NCI-H2227 (cell line): ENCODE measurements around the gene CFAP61.
A peak's percentile ranks its signal among the peaks of the same experiment; 100 is the strongest.

Experiments used
- DNase-seq: peaks from one replicate; lab custom pipeline; 2025; ENCODE audit not compliant: unreplicated experiment; lab: John Stamatoyannopoulos, UW

The CFAP61 gene

GRCh38 chr20:20036756-20037155 is 15.6 kb upstream of the CFAP61 start:
- DNase-seq = no peak

- no peak for DNase-seq
Observed at GRCh38 chr20:20037960-20038359, 14.4 kb upstream of the CFAP61 start.

DNA sequence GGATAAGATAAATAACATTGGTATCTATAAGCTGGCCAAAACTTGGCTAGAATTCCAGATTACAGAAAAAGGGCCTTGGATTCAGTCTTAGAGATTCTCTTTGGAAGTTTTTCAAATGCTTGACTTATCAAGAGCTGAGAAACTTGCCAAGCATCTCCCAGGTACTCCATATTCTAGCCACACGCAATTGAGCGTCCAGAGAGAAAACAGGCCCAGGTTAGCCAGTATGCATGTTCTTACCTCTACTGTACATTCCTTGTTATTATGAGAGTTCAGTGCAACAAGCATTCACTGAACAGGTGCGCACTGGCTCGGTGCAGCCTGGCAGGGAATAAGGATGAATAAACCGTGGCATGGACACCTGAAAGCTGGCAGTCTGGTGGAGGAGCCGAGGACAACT is 13.7 kb upstream of the CFAP61 start:
- DNase-seq = no peak

DNA sequence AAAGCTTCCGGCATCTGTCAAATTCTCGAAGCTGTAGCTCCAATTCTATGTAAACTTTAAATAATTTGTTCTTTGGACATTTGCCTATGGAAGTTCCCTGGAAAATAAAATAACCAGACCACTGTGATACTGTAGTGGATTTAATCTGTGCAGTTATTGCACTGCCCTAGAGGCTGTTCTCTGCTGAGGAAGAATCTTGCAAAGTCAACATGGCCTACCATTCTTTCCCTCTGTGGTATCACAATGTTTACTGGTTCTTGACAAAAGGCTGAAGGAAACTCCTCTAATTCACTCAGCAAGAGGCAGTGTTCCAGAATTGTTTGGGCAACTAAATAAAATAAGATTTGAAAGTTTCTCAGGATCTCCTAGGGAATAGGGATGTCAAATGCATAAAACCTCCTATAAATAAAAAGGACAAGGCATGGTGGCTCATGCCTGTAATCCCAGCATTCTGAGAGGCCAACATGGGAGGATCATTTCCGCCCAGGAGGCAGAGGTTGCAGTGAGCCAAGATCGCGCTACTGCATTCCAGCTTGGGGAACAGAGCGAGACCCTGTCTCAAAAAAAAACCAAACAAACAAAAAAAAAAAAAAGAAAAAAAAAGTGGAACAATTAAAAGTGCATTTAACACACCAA is 12.5 kb upstream of the CFAP61 start:
- DNase-seq = no peak

- DNase-seq = no peak
Observed at GRCh38 chr20:20051767-20052073, 612 bp upstream of the CFAP61 start.

DNA sequence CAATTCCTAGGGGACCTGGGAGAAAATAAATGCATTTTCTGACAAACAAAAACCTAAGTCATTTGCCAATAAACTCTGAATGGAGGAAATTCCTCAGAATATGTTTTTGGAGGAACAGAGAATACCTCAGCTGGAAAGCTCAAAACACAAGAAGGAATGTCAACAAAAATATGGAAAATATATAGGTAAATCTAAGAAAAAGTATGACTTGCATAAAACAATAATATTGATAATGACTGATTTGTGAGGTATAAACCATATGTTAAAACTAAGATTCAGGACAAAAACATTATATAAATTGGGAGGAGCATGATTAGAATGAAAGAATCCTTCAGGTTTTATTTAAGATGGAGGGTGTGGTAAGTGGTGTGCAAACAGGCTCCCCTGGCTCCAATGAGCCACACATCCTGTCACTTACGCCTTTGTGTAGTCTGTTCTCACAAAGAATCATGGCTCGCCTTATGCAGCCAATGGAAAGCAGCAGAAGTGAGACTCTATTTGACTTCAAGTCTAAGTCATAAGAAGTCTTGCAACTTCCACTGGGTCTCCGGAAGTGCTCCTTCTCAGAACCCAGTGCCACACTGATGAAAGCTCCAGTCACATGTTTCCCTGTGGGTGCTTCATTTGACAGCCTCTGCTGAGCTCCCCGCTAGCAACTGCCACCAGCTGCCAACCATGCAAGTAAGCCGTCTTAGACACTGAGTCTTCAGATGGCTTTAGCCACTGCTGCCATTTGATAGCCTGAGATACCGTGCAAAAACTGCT is 8.1 kb downstream of the CFAP61 start:
- DNase-seq = no peak

DNA sequence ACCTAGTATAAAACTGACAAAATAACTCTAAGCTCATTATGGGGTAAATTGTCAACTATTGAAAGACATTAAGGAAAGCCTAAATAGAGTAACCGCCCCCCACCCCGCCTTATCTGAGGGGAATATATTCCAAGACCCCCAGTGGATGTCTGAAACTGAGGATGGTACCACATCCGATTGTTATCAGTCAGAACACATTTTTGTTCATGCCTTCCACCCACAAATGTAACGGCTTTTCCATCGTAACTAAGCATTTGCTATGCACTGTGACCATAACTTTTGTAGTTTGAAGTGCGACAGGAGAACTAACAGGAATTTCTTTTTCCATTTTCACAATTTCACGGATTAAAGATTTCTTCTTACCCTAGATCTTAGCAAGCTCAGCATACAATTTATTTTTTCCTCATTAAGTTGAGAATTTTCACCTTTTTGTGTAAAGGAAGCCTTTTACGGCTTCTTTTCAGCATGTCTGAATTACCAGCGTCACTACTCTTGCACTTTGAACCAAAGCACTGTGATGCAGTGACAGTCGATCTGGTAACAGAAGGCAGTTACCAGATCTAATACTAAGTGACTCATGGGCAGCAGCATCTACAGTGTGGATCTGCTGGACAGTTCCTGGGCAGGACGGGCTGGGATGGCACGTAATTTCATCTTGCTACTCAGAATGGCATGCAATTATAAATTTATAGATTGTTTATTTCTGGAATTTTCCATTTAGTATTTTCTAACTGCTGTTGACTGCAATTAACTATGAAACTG is 11.8 kb downstream of the CFAP61 start:
- DNase-seq = no peak

- DNase-seq = no peak
Observed at GRCh38 chr20:20065361-20065760, 13.0 kb downstream of the CFAP61 start.

GRCh38 chr20:20070871-20071726 is 18.8 kb downstream of the CFAP61 start:
- no peak for DNase-seq

- peak; percentile 43 for DNase-seq
Observed at GRCh38 chr20:20073801-20074371, 21.6 kb downstream of the CFAP61 start.

- no peak for DNase-seq
Observed at GRCh38 chr20:20075032-20075431, 22.7 kb downstream of the CFAP61 start.

DNA sequence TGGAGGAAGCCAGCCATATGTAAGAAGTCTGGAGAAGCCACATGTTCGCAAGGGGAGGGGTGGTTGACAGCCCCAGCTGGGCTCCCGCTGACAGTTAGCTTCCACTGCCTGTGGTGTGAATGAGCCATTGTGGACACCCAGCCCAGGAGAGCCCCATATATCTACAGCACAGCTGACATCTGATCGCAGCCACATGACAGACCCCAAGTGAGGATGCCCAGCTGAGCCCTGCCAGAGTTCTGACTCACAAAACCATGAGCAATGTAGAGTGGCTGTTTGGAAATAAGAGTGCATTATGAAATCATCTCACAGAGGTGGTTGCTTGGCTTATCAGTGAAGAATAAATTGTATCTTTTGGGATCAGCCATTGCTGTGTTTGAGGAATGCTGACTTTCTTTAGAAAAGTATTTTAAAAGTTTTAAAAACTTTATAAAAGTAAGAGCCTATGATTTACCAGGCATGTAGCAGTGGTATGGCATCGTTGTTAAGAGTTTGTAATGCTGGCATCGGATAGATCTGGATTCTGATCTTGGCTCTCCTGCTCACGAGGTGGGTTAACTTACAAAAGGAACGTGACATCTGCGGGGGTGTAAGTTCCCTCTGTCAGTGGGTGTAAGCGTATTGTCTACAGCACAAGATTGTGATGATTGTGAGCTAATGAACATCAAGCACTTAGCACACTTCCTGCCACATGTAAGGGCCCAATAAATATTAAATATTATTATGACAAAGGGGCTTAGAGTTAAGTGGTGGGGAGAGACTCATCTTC is 24.1 kb downstream of the CFAP61 start:
- no peak for DNase-seq

GRCh38 chr20:20078041-20078440 is 25.7 kb downstream of the CFAP61 start:
- no peak for DNase-seq

- no peak for DNase-seq
Observed at GRCh38 chr20:20079102-20079784, 26.9 kb downstream of the CFAP61 start.

GRCh38 chr20:20083807-20084206 is 31.5 kb downstream of the CFAP61 start:
- DNase-seq = peak; percentile 81

GRCh38 chr20:20084296-20084752 is 32.0 kb downstream of the CFAP61 start:
- no peak for DNase-seq

DNA sequence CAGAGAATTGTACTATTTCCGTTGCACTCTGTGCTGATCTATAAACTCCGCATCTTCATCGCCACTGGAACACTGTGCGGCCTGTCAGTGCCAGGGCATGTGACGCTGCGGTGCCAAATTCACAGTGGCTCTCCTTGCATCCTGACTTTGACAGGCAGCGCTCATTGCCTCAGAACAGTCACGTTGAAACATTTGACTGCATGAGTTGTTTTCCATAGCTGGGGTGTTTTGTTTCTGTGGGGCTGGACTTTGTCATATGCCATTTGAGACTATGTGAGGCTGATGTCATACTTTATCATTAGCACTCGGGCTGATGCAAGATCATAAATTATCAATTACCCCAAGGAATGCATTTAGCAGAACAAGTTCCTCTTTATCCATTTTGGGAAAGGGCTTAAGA is 32.7 kb downstream of the CFAP61 start:
- DNase-seq = no peak

GRCh38 chr20:20085812-20086211 is 33.5 kb downstream of the CFAP61 start:
- no peak for DNase-seq

DNA sequence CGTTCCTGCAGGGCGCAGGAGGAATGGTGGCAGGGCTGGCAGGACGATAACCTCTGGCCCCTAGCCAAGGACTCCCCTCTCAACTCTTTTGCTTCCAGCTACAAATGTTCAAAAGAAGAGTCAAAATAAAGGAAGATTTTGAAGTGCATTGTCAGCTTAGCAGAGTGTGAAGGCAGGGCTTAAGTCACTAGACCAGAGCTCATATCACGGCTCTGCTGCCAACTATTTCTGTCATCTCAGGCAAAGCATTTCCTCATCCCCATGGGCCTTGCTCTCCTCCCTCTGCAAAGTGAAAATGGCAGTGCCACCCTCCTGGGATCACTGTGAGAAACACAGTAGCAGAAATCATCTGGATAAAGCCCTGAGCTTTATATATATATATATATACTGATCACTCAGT is 36.7 kb downstream of the CFAP61 start:
- DNase-seq = no peak

- no peak for DNase-seq
Observed at GRCh38 chr20:20089939-20090338, 37.6 kb downstream of the CFAP61 start.
